Endometrial microvascular endothelial cells (primary cell): ENCODE results near the gene EHMT2. TPM values are rescaled to one million over a fixed set of nuclear protein-coding genes. Genes with fewer than 3 reads are reported as not detected.

ENCODE experiments used
- in situ Hi-C: cut with HindIII; loops from 2 replicates; pipeline ENCODE4 v1.10.0; 2017; ENCODE audit warnings: low sequenced_read_pairs, low pct_unique_long_range_greater_than_20kb; ENCODE audit errors: inconsistent ontology term
- total RNA-seq: library from RNA; depleted of rRNA; stranded (reverse); fragments of >200 nt; gene quantifications from one replicate; pipeline ENCODE4 v1.2.3, GENCODE V29; 2015; ENCODE audit errors: inconsistent ontology term

Gene EHMT2
- total RNA-seq, 1 donor from 2014 or later, result 41.2 TPM

GRCh38 chr6:31830886-31831335 is 66.6 kb downstream of the EHMT2 start:
- in situ Hi-C loops, result no loop called here

Other genes starting within 250 kb of the EHMT2 start
- gene BAG6, start 245.0 kb downstream of the EHMT2 start, total RNA-seq, result 262 TPM
- gene APOM, start 241.8 kb downstream of the EHMT2 start, total RNA-seq, result 1.9 TPM
- 17.2 TPM for gene C6orf47, start 236.9 kb downstream of the EHMT2 start, total RNA-seq
- gene GPANK1, start 232.7 kb downstream of the EHMT2 start, total RNA-seq, result 15.2 TPM
- gene CSNK2B, start 231.6 kb downstream of the EHMT2 start, total RNA-seq, result 271 TPM
- gene LY6G5B, start 227.7 kb downstream of the EHMT2 start, total RNA-seq, result 1.1 TPM
- gene LY6G5C, start 216.6 kb downstream of the EHMT2 start, total RNA-seq, result 0.93 TPM
- gene ABHD16A, start 194.4 kb downstream of the EHMT2 start, total RNA-seq, result 44.8 TPM
- not detected for gene LY6G6F, start 190.8 kb downstream of the EHMT2 start, total RNA-seq
- gene LY6G6D, start 182.3 kb downstream of the EHMT2 start, total RNA-seq, result not detected
- gene LY6G6C, start 176.0 kb downstream of the EHMT2 start, total RNA-seq, result not detected
- gene MPIG6B, start 174.3 kb downstream of the EHMT2 start, total RNA-seq, result not detected
- 64.2 TPM for gene DDAH2, start 168.4 kb downstream of the EHMT2 start, total RNA-seq
- gene CLIC1, start 161.2 kb downstream of the EHMT2 start, total RNA-seq, result 1,067 TPM
- 7.8 TPM for gene MSH5, start 157.7 kb downstream of the EHMT2 start, total RNA-seq
- not detected for gene SAPCD1, start 135.0 kb downstream of the EHMT2 start, total RNA-seq
- not detected for gene VWA7, start 120.4 kb downstream of the EHMT2 start, total RNA-seq
- gene VARS1, start 101.9 kb downstream of the EHMT2 start, total RNA-seq, result 101 TPM
- 172 TPM for gene LSM2, start 90.7 kb downstream of the EHMT2 start, total RNA-seq
- 0.65 TPM for gene HSPA1L, start 82.4 kb downstream of the EHMT2 start, total RNA-seq
- 171 TPM for gene HSPA1A, start 82.2 kb downstream of the EHMT2 start, total RNA-seq
- 120 TPM for gene HSPA1B, start 70.0 kb downstream of the EHMT2 start, total RNA-seq
- 94.3 TPM for gene NEU1, start 34.9 kb downstream of the EHMT2 start, total RNA-seq
- gene SLC44A4, start 18.7 kb downstream of the EHMT2 start, total RNA-seq, result 2.6 TPM
- gene ZBTB12, start 4.4 kb upstream of the EHMT2 start, total RNA-seq, result not detected
- gene C2, start 30.0 kb upstream of the EHMT2 start, total RNA-seq, result not detected
- 1.6 TPM for gene CFB, start 48.4 kb upstream of the EHMT2 start, total RNA-seq
- 141 TPM for gene NELFE, start 61.3 kb upstream of the EHMT2 start, total RNA-seq
- 78.6 TPM for gene SKIC2, start 61.5 kb upstream of the EHMT2 start, total RNA-seq
- 13.8 TPM for gene DXO, start 74.4 kb upstream of the EHMT2 start, total RNA-seq
- 1.0 TPM for gene C4A, start 84.4 kb upstream of the EHMT2 start, total RNA-seq
- gene C4B, start 117.1 kb upstream of the EHMT2 start, total RNA-seq, result 1.1 TPM
- gene CYP21A2, start 140.7 kb upstream of the EHMT2 start, total RNA-seq, result not detected
- gene TNXB, start 211.6 kb upstream of the EHMT2 start, total RNA-seq, result not detected
- gene ATF6B, start 230.5 kb upstream of the EHMT2 start, total RNA-seq, result 23.0 TPM
- gene FKBPL, start 232.6 kb upstream of the EHMT2 start, total RNA-seq, result 7.9 TPM